Fibroblast of villous mesenchyme (primary cell): ENCODE data around the gene FANCG. TPM values are rescaled to one million over a fixed set of nuclear protein-coding genes. Genes with fewer than 3 reads are reported as not detected.

Source experiments
- DNase-seq: peaks from one replicate; pipeline ENCODE4 v3.0.0-alpha.2; 2010; ENCODE audit warnings: low read depth
- H3K4me3 ChIP-seq: 2 replicates; pipeline ENCODE4 v1.5.1; 2011; ENCODE audit warnings: low read depth, mild to moderate bottlenecking, low read length
- CTCF ChIP-seq: IDR thresholded peaks from 2 replicates; pipeline ENCODE4 v1.5.1; 2012; ENCODE audit warnings: low read depth, mild to moderate bottlenecking, low read length; ENCODE audit not compliant: insufficient read depth
- total RNA-seq: library from RNA; depleted of rRNA; stranded (reverse); fragments of >200 nt; gene quantifications from 2 replicates; pipeline ENCODE4 v1.2.3, GENCODE V29; 2012

Gene FANCG
- total RNA-seq: 22.5 and 23.7 TPM in 2 replicates

- no peak for TF ChIP-seq CTCF
- peak; percentile 92 for DNase-seq
- H3K4me3 ChIP-seq: peak within 1 kb of the TSS; percentile 80
Observed at GRCh38 chr9:35079426-35080341, at the start of gene FANCG. Gene FANCG (minus strand): TSS chr9:35079942. CDS start chr9:35079524, 418 bp downstream.

GRCh38 chr9:35116898-35117551 lies 37.3 kb upstream of the FANCG start:
- peak; percentile 93 for DNase-seq
- peak; percentile 97 for TF ChIP-seq CTCF
- peak overlapping the region; percentile 92 for H3K4me3 ChIP-seq

- no peak for TF ChIP-seq CTCF
Observed at GRCh38 chr9:35116539-35116897, 36.8 kb upstream of the FANCG start.

GRCh38 chr9:35115680-35116538 lies 36.2 kb upstream of the FANCG start, which contains the start of gene ATOSB:
Gene ATOSB (minus strand): TSS chr9:35115862. CDS start chr9:35108274, 7,588 bp downstream.
- no peak for TF ChIP-seq CTCF
- peak; percentile 98 for DNase-seq
- peak within 1 kb of the TSS; percentile 92 for H3K4me3 ChIP-seq

More at GRCh38 chr9:35116539-35116897, 36.8 kb upstream of the FANCG start:
- DNase-seq: no peak
- peak overlapping the region; percentile 92 for H3K4me3 ChIP-seq

GRCh38 chr9:35114840-35115628 lies 35.3 kb upstream of the FANCG start:
- no peak for TF ChIP-seq CTCF
- H3K4me3 ChIP-seq: peak overlapping the region; percentile 92
- peak; percentile 39 for DNase-seq
